Activated CD4-positive, alpha-beta T cell treated with anti-CD3 and anti-CD28 coated beads, Interleukin-2, Interleukin-4, amounts not matched to agents 100 ng/mL and 50 ng/mL, durations not matched to agents 16 hours and 8 hours (primary cell): ENCODE measurements around the gene TNFRSF21.
"Not testable (repeated sequence)": the region's sequence is repeated elsewhere in the genome, so short reads cannot be mapped to it uniquely, and the experiment has no call there.

Experiments
- DNase-seq: peaks from one replicate; pipeline ENCODE4 v3.0.0-alpha.2; 2020; ENCODE audit warnings: low spot score

TNFRSF21 gene

GRCh38 chr6:47248446-47248845, 61.3 kb downstream of the TNFRSF21 start:
- no peak for DNase-seq

GRCh38 chr6:47247227-47247797, 62.4 kb downstream of the TNFRSF21 start:
- no peak for DNase-seq

- DNase-seq = no peak
These were observed 63.2 kb downstream of the TNFRSF21 start for GRCh38 chr6:47246551-47246950.

GRCh38 chr6:47245745-47246371, 63.8 kb downstream of the TNFRSF21 start:
- no peak for DNase-seq

- DNase-seq = peak; percentile 9
These were observed 67.0 kb downstream of the TNFRSF21 start for GRCh38 chr6:47242483-47243386.

GRCh38 chr6:47241742-47242482, 67.8 kb downstream of the TNFRSF21 start:
- DNase-seq = no peak

- DNase-seq = no peak
These were observed 69.3 kb downstream of the TNFRSF21 start for GRCh38 chr6:47240277-47240890.

GRCh38 chr6:47239546-47239945, 70.2 kb downstream of the TNFRSF21 start:
- DNase-seq = no peak

GRCh38 chr6:47238456-47238995, 71.2 kb downstream of the TNFRSF21 start:
- DNase-seq = no peak

- DNase-seq = no peak
These were observed 72.5 kb downstream of the TNFRSF21 start for GRCh38 chr6:47237196-47237595.

- DNase-seq = no peak
These were observed 73.5 kb downstream of the TNFRSF21 start for GRCh38 chr6:47235964-47236760.

- no peak for DNase-seq
These were observed 74.3 kb downstream of the TNFRSF21 start for GRCh38 chr6:47235421-47235820.

GRCh38 chr6:47234266-47234933, 75.3 kb downstream of the TNFRSF21 start:
- DNase-seq = no peak

GRCh38 chr6:47231151-47231550, 78.6 kb downstream of the TNFRSF21 start:
- no peak for DNase-seq

- no peak for DNase-seq
These were observed 79.1 kb downstream of the TNFRSF21 start for GRCh38 chr6:47230579-47230978.

GRCh38 chr6:47229255-47229654, 80.5 kb downstream of the TNFRSF21 start:
- no peak for DNase-seq

GRCh38 chr6:47228093-47228492, 81.6 kb downstream of the TNFRSF21 start:
- DNase-seq = not testable (repeated sequence)

GRCh38 chr6:47223251-47223650, 86.5 kb downstream of the TNFRSF21 start:
- DNase-seq = not testable (repeated sequence)

GRCh38 chr6:47221565-47221964, 88.1 kb downstream of the TNFRSF21 start:
- DNase-seq = no peak

- DNase-seq = no peak
These were observed 100.1 kb downstream of the TNFRSF21 start for GRCh38 chr6:47209632-47210031.
